GM19239 (cell line): ENCODE data around the gene FAM200A.
"Not testable (repeated sequence)": the region's sequence is repeated elsewhere in the genome, so short reads cannot be mapped to it uniquely, and the experiment has no call there.

Experiments
- DNase-seq: peaks from one replicate; pipeline ENCODE4 v3.0.0; 2011; ENCODE audit warnings: low spot score; ENCODE audit not compliant: insufficient read length
- FAIRE-seq: peaks from 2 replicates; lab custom pipeline; 2011; peaks lifted over from hg19 to GRCh38; lab: Jason Lieb, UNC

The FAM200A gene

GRCh38 chr7:99514050-99514449 is 37.9 kb downstream of the FAM200A start:
- DNase-seq (no peak), FAIRE-seq (no peak)

GRCh38 chr7:99505324-99505662 is 46.6 kb downstream of the FAM200A start:
- DNase-seq (no peak), FAIRE-seq (no peak)

GRCh38 chr7:99504603-99505323 is 47.2 kb downstream of the FAM200A start, which contains the start of gene ZKSCAN5:
ZKSCAN5 (plus strand) TSS chr7:99504662; CDS start chr7:99506045, 1,383 bp downstream.
- FAIRE-seq, result peak; percentile 94

DNA sequence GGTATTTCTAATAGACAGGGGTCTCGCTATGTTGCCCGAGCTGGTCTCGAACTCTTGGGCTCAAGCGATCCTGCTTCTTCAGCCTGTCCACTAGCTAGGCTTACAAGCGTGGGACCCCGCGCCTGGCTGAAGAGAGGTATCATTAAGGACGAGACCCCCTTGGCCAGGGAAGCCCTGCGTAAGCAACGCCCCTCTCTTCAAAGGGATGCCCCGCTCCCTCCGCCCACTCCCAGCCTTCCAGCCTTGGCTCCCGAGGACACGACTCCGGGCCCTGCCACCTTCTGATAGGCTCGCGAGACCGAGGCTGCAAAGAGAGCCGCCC is 47.7 kb downstream of the FAM200A start:
- no peak for DNase-seq
- no peak for FAIRE-seq

More at GRCh38 chr7:99504603-99505323, 47.2 kb downstream of the FAM200A start, which contains the start of gene ZKSCAN5:
- peak; percentile 79 for DNase-seq

- FAIRE-seq, DNase-seq: not testable (repeated sequence)
Observed at GRCh38 chr7:99501236-99501635, 50.7 kb downstream of the FAM200A start.

- DNase-seq, result no peak
- FAIRE-seq, result no peak
Observed at GRCh38 chr7:99500637-99501009, 51.3 kb downstream of the FAM200A start.

DNA sequence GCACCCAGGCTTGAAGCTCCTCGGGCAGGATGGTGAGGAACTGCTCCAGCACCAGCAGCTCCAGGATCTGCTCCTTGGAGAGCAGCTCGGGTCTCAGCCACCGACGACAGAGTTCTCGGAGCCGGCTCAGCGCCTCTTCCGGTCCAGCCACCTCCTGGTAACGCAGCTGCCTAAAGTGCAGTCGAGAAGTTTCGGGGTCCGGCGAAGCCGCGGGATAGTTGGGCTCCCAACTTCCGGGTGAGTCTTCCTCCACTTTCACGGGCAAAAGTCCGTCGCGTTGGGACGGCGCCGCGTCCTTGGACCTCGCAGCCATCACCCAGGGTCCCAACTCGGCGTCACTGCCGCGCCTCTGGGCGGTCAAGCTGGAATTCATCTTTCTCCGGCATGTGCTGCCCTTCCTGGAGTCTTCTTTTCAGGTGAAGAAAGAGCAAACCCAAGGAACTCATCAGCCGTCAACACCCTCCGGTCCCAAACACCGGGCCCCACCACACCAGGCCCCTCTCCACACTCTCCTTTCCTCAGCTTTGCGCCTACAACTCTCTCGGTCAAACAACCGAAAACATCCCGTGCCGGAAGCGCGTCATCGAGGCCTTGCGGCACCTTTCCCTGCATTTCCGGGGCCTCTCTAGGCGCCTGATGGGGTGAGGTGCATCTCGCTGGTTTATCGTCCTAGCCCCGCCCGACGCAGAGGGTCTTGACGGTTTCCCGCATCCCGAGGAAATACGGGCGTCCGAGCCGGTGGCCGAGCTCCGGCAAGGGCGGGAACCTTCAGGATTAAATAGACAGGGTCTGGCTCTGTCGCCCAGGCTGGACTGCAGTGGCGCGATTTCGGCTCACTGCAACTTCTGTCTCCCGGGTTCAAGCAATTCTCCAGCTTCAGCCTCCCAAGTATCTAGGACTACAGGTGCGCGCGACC is 51.9 kb downstream of the FAM200A start, which contains the start of gene ZNF394:
Gene ZNF394 (minus strand): TSS at position 561 of the 916 bp plus-strand sequence. CDS start 188 bp downstream, at position 373.
- DNase-seq, result peak; percentile 76
- FAIRE-seq, result peak; percentile 86

- FAIRE-seq (no peak), DNase-seq (peak; percentile 14)
Observed at GRCh38 chr7:99499371-99499720, 52.6 kb downstream of the FAM200A start.

DNA sequence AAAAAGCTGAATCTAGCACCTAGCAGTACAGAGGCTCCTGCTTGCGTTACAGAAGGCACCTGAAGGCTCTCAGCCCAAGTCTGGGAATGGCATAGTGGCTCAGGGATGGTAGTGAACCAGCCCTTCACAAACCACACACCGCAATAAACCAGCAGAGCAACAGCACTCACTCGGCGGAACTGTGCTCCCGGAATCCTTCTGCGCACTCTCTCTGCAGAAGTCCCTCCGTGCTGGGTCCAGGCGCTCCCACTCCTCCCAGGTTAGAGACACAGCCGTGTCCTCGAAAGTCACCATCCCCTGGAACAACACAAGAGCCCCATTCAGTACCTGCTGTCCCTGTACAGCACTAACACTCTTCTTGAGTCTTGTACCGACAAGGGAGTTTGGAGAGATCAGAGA is 53.4 kb downstream of the FAM200A start:
- DNase-seq (no peak), FAIRE-seq (no peak)

GRCh38 chr7:99497766-99498545 is 54.0 kb downstream of the FAM200A start:
- DNase-seq (no peak), FAIRE-seq (no peak)
